SK-N-SH (cell line): ENCODE measurements around the gene CBX1. TPM values are rescaled to one million over a fixed set of nuclear protein-coding genes. Genes with fewer than 3 reads are reported as not detected.
A peak's percentile ranks its signal among the peaks of the same experiment; 100 is the strongest.

ENCODE experiments used
- CTCF ChIA-PET: fragments of 300-600, 350-600 bp; formaldehyde crosslinking; extraction: SDS; loops from one replicate; lab custom pipeline; 2021; lab: Yijun Ruan, JAX
- POLR2A ChIA-PET: fragments of 350-600 bp; sonication (Branson Sonifier 250); formaldehyde crosslinking; extraction: SDS; loops from one replicate; lab custom pipeline; 2020; ENCODE audit warnings: antibody characterized with exemption, inconsistent platforms; lab: Yijun Ruan, JAX
- DNase-seq: peaks from one replicate; pipeline ENCODE4 v3.0.0; 2012
- H2AFZ ChIP-seq: fragments of 200-600 bp; sonication (generic); 2 replicates; pipeline ENCODE4 v1.8.1; 2016; ENCODE audit warnings: antibody characterized with exemption, mild to moderate bottlenecking, low read depth
- H3F3A ChIP-seq: fragments of 200-600 bp; sonication (generic); replicated peaks from 2 replicates; pipeline ENCODE3; 2016; ENCODE audit warnings: antibody characterized with exemption, mild to moderate bottlenecking; ENCODE audit not compliant: insufficient read depth
- H3K27ac ChIP-seq, 2 experiments: fragments of 200-500 bp in 1 of 2; fragments of 200-600 bp in 1 of 2; sonication (Bioruptor generic) in 1 of 2; sonication (generic), shearing (Covaris generic) in 1 of 2; 2 replicates each; pipeline versions ENCODE4 v1.5.1 to v1.6.1; 2014 to 2016; ENCODE audit warnings: low read depth in 2 of 2, inconsistent platforms in 1 of 2, low read length in 1 of 2, mild to moderate bottlenecking in 1 of 2, mixed read lengths in 1 of 2
- H3K27me3 ChIP-seq: fragments of 200-600 bp; sonication (generic), shearing (Covaris generic); 2 replicates; pipeline ENCODE4 v1.6.1; 2016; ENCODE audit warnings: mixed run types; ENCODE audit not compliant: insufficient read depth
- H3K36me3 ChIP-seq, 2 experiments: fragments of 200-500 bp in 1 of 2; fragments of 200-600 bp in 1 of 2; sonication (Bioruptor generic) in 1 of 2; sonication (generic) in 1 of 2; replicated peaks in 1 of 2; 2 replicates each; pipeline versions ENCODE3 to v1.5.1; 2014 to 2016; ENCODE audit warnings: low read length in 1 of 2, mild to moderate bottlenecking in 1 of 2; ENCODE audit not compliant: insufficient read depth in 2 of 2, control insufficient read depth in 1 of 2
- H3K4me1 ChIP-seq, 2 experiments: fragments of 200-500 bp in 1 of 2; fragments of 200-600 bp in 1 of 2; sonication (Bioruptor generic) in 1 of 2; sonication (generic), shearing (Covaris generic) in 1 of 2; 2 replicates each; pipeline versions ENCODE4 v1.5.1 to v1.6.1; 2014 to 2016; ENCODE audit warnings: low read depth in 1 of 2, low read length in 1 of 2, mixed run types in 1 of 2; ENCODE audit not compliant: insufficient read depth in 2 of 2, control insufficient read depth in 1 of 2
- H3K4me2 ChIP-seq: fragments of 200-600 bp; sonication (generic), shearing (Covaris generic); 2 replicates; pipeline ENCODE4 v1.6.1; 2017; ENCODE audit warnings: mixed run types
- H3K4me3 ChIP-seq, 2 experiments: fragments of 200-500 bp in 1 of 2; fragments of 200-600 bp in 1 of 2; sonication (Bioruptor generic) in 1 of 2; sonication (generic), shearing (Covaris generic) in 1 of 2; 2 replicates each; pipeline versions ENCODE4 v1.5.1 to v1.8.1; 2014 to 2016; ENCODE audit warnings: low read depth in 2 of 2, inconsistent platforms in 1 of 2, low read length in 1 of 2, mild to moderate bottlenecking in 1 of 2, mixed read lengths in 1 of 2, moderate library complexity in 1 of 2
- H3K79me2 ChIP-seq: fragments of 200-600 bp; sonication (generic); 2 replicates; pipeline ENCODE4 v1.8.1; 2017; ENCODE audit warnings: mild to moderate bottlenecking; ENCODE audit not compliant: insufficient read depth
- H3K9ac ChIP-seq: fragments of 200-600 bp; sonication (generic); 2 replicates; pipeline ENCODE4 v1.6.1; 2017; ENCODE audit warnings: mixed run types
- H3K9me2 ChIP-seq: fragments of 200-600 bp; sonication (generic); 2 replicates; pipeline ENCODE4 v1.6.1; 2017; ENCODE audit warnings: mixed run types
- H3K9me3 ChIP-seq: fragments of 200-600 bp; sonication (generic); 2 replicates; pipeline ENCODE4 v1.6.1; 2017; ENCODE audit warnings: mixed run types, mild to moderate bottlenecking, moderate library complexity
- H4K20me1 ChIP-seq: fragments of 200-600 bp; sonication (generic); 2 replicates; pipeline ENCODE4 v1.6.1; 2017; ENCODE audit warnings: mild to moderate bottlenecking, mixed run types; ENCODE audit not compliant: insufficient read depth
- CHD2 ChIP-seq: fragments of 150-350 bp; IDR thresholded peaks from 2 replicates; pipeline ENCODE4 v1.6.1; 2018; ENCODE audit warnings: low read length; ENCODE audit not compliant: partially characterized antibody
- EP300 ChIP-seq, 2 experiments: IDR thresholded peaks; 2 replicates each; pipeline versions ENCODE4 v1.4.0 to v1.6.1; 2012; ENCODE audit warnings: borderline replicate concordance in 1 of 2, low read depth in 1 of 2, low read length in 1 of 2
- EZH2phosphoT487 ChIP-seq: fragments of 200-600 bp; sonication (generic); IDR thresholded peaks from 2 replicates; pipeline ENCODE4 v1.6.1; 2017; ENCODE audit warnings: low read depth, mixed run types, mild to moderate bottlenecking, antibody characterized with exemption, moderate library complexity, borderline replicate concordance
- FOSL2 ChIP-seq: IDR thresholded peaks from 2 replicates; pipeline ENCODE4 v1.4.0; 2012; ENCODE audit warnings: low read depth, mild to moderate bottlenecking, moderate library complexity, borderline replicate concordance
- FOXJ3 ChIP-seq: sonication (generic); formaldehyde crosslinking; IDR thresholded peaks from 2 replicates; pipeline ENCODE4 v1.5.1; 2020; ENCODE audit warnings: mild to moderate bottlenecking, missing genetic modification reagents
- FOXM1 ChIP-seq: IDR thresholded peaks from 2 replicates; pipeline ENCODE4 v1.4.0; 2012; ENCODE audit warnings: low read depth, mild to moderate bottlenecking
- GABPA ChIP-seq: IDR thresholded peaks from 2 replicates; pipeline ENCODE4 v1.4.0; 2012; ENCODE audit warnings: low read depth, mild to moderate bottlenecking
- IRF3 ChIP-seq: fragments of 150-350 bp; IDR thresholded peaks from 2 replicates; pipeline ENCODE4 v1.6.1; 2016; ENCODE audit warnings: mild to moderate bottlenecking, low read depth, low read length
- JUND ChIP-seq: IDR thresholded peaks from 2 replicates; pipeline ENCODE4 v1.4.0; 2012
- MAX ChIP-seq: IDR thresholded peaks from 2 replicates; pipeline ENCODE4 v1.4.0; 2012; ENCODE audit warnings: low read depth
- MEF2A ChIP-seq: IDR thresholded peaks from 2 replicates; pipeline ENCODE4 v1.4.0; 2012; ENCODE audit warnings: low read depth, borderline replicate concordance
- MXI1 ChIP-seq: IDR thresholded peaks from 2 replicates; pipeline ENCODE4 v1.6.1; 2012; ENCODE audit warnings: mild to moderate bottlenecking, low read depth, low read length, improper control_type of control experiment
- RAD21 ChIP-seq: IDR thresholded peaks from 2 replicates; pipeline ENCODE4 v1.6.1; 2012; ENCODE audit warnings: mild to moderate bottlenecking, low read length
- RXRA ChIP-seq: IDR thresholded peaks from 2 replicates; pipeline ENCODE4 v1.4.0; 2012; ENCODE audit warnings: low read depth, mild to moderate bottlenecking, borderline replicate concordance
- SMC3 ChIP-seq: IDR thresholded peaks from 2 replicates; pipeline ENCODE4 v1.6.1; 2012; ENCODE audit warnings: low read depth, low read length, improper control_type of control experiment
- TAF1 ChIP-seq: IDR thresholded peaks from 2 replicates; pipeline ENCODE4 v1.6.1; 2012; ENCODE audit warnings: low read depth, mild to moderate bottlenecking, low read length, moderate library complexity, borderline replicate concordance
- TCF12 ChIP-seq: IDR thresholded peaks from 2 replicates; pipeline ENCODE4 v1.4.0; 2012
- TEAD4 ChIP-seq: IDR thresholded peaks from 2 replicates; pipeline ENCODE4 v1.4.0; 2012; ENCODE audit warnings: mild to moderate bottlenecking, borderline replicate concordance; ENCODE audit not compliant: insufficient read depth
- YY1 ChIP-seq: IDR thresholded peaks from 2 replicates; pipeline ENCODE4 v1.4.0; 2012; ENCODE audit warnings: low read depth, mild to moderate bottlenecking
- ZBTB33 ChIP-seq: IDR thresholded peaks from 2 replicates; pipeline ENCODE4 v1.4.0; 2012; ENCODE audit warnings: low read depth, borderline replicate concordance
- WGBS: methylation state at CpG from one replicate; pipeline ENCODE4 v1.1.6; 2017; ENCODE audit warnings: low lambda C conversion rate; 5-methylcytosine and 5-hydroxymethylcytosine counted together
- polyA plus RNA-seq, 3 experiments: library from polyadenylated mRNA; depleted of rRNA; stranded (reverse); fragments of >200 nt; gene quantifications; 2 replicates each; pipeline ENCODE4 v1.2.3, GENCODE V29; 2012

CBX1 gene
- polyA plus RNA-seq, 1 of the 3 experiments (the other 2 are of a cell fraction): 102 TPM

- Histone ChIP-seq H3K9me3 (no peaks in the 10 kb centered on the region), H3F3A (peaks cover 11% of the 10 kb centered on the region), H3K4me3 (no peak overlapping the region), H4K20me1 (no peaks in the 10 kb centered on the region), H3K9ac (no peak overlapping the region), H3K79me2 (no peaks in the 10 kb centered on the region), H3K27ac (no peak overlapping the region), H3K36me3 (no peaks in the 10 kb centered on the region), H3K4me2 (no peak overlapping the region), H3K27me3 (no peaks in the 10 kb centered on the region), H2AFZ (no peak overlapping the region; the same call in 1 of the 2 replicates), H3K4me1 (peaks cover 5 to 14% of the 10 kb centered on the region in 2 experiments; a peak in 2 of 4 replicates), H3K9me2 (no peaks in the 10 kb centered on the region)
- DNase-seq: no peak
- ChIA-PET POLR2A (interaction anchor here (3.1 to 3.8 kb wide), 2 partner anchors 9 to 12 kb away, joined by 8 to 34 read pairs; partner anchors contain the start of gene NFE2L1), CTCF (interaction anchor here (0.7 to 31.3 kb wide), 4 partner anchors 12 to 52 kb away, joined by 3 to 1200 read pairs (median 6); partner anchors contain the start of gene NFE2L1)
- TF ChIP-seq YY1 (no peak), TEAD4 (no peak), IRF3 (no peak), MAX (no peak), TAF1 (no peak)
- 92% methylated on average over 2 of the region's 2 CpGs for WGBS
Observed at GRCh38 chr17:48038687-48039086, 62.6 kb downstream of the CBX1 start.

- H3K9me3 ChIP-seq: no peaks in the 10 kb centered on the region
- peaks cover 5 to 14% of the 10 kb centered on the region in 2 experiments; a peak in 2 of 4 replicates for H3K4me1 ChIP-seq
- no peaks in the 10 kb centered on the region for H3K36me3 ChIP-seq
- H2AFZ ChIP-seq: peak overlapping the region; percentile 96
- 27% methylated on average over 16 of the region's 19 CpGs for WGBS
- no peaks in the 10 kb centered on the region for H3K9me2 ChIP-seq
- peaks cover 5% of the 10 kb centered on the region for H3F3A ChIP-seq
- ChIA-PET POLR2A (interaction anchor here (3.1 to 3.8 kb wide), 2 partner anchors 10 to 11 kb away, joined by 8 to 34 read pairs; partner anchors contain the start of gene NFE2L1), CTCF (interaction anchor here (0.6 to 31.3 kb wide), 11 partner anchors 9 to 109 kb away, joined by 3 to 1200 read pairs (median 4); partner anchors contain the start of genes NFE2L1 and SNX11)
- no peak overlapping the region for H3K27ac ChIP-seq
- peak overlapping the region; percentile 69; the same call in 1 of the 2 replicates for H3K4me2 ChIP-seq
- H3K4me3 ChIP-seq: peak overlapping the region; percentile 21 to 56; a peak in 3 of 4 replicates
- H3K27me3 ChIP-seq: no peaks in the 10 kb centered on the region
- no peaks in the 10 kb centered on the region for H4K20me1 ChIP-seq
- no peak for DNase-seq
- peak overlapping the region; percentile 47; the same call in 1 of the 2 replicates for H3K9ac ChIP-seq
- no peaks in the 10 kb centered on the region for H3K79me2 ChIP-seq
- TF ChIP-seq YY1: no peak
- no peak for TF ChIP-seq RAD21
- no peak for TF ChIP-seq MAX
- TF ChIP-seq JUND: no peak
- TF ChIP-seq ZBTB33: no peak
- TF ChIP-seq FOXM1: no peak
- no peak for TF ChIP-seq FOSL2
- TF ChIP-seq SMC3: no peak
- TF ChIP-seq IRF3: no peak
- TF ChIP-seq EP300 (IDR thresholded peaks at IDR 0.05; ENCODE audit: borderline replicate concordance in 1 of 2, low read depth in 1 of 2, low read length in 1 of 2): no peak
- no peak for TF ChIP-seq TAF1
- TF ChIP-seq FOXJ3 (CRISPR knock-in tag): no peak
- no peak for TF ChIP-seq RXRA
- no peak for TF ChIP-seq TCF12
- no peak for TF ChIP-seq GABPA
- no peak for TF ChIP-seq TEAD4
- TF ChIP-seq MXI1: no peak
- TF ChIP-seq EZH2phosphoT487: no peak
- no peak for TF ChIP-seq MEF2A
- TF ChIP-seq CHD2: no peak
Observed at GRCh38 chr17:48037838-48038323, 63.4 kb downstream of the CBX1 start.
